ENCODE measurements around the gene RNF220. TPM values are rescaled to one million over a fixed set of nuclear protein-coding genes. Genes with fewer than 3 reads are reported as not detected.

The RNF220 gene
- polyA plus RNA-seq, 1 of the 3 experiments (the other 2 are of a cell fraction): 83.7 TPM

GRCh38 chr1:44581205-44581604, 176.2 kb downstream of the RNF220 start:
- Histone ChIP-seq H3K9me2 (no peaks in the 10 kb centered on the region), H4K20me1 (ENCODE audit: insufficient read depth) (no peaks in the 10 kb centered on the region), H3K4me2 (no peak overlapping the region), H3K4me1 (ENCODE audit: control insufficient read depth in 1 of 2, insufficient read depth in 2 of 2, low read depth in 1 of 2, low read length in 1 of 2) (no peaks in the 10 kb centered on the region), H2AFZ (ENCODE audit: low read depth) (no peak overlapping the region), H3K9me3 (no peaks in the 10 kb centered on the region), H3F3A (replicated peaks; ENCODE audit: insufficient read depth) (no peaks in the 10 kb centered on the region), H3K9ac (no peak overlapping the region), H3K79me2 (ENCODE audit: insufficient read depth) (no peaks in the 10 kb centered on the region), H3K27ac (ENCODE audit: low read depth in 2 of 2, low read length in 1 of 2) (no peak overlapping the region), H3K4me3 (ENCODE audit: low read depth in 2 of 2, low read length in 1 of 2) (no peak overlapping the region), H3K36me3 (replicated peaks in 1 of 2; ENCODE audit: control insufficient read depth in 1 of 2, insufficient read depth in 2 of 2, low read length in 1 of 2) (no peaks in the 10 kb centered on the region), H3K27me3 (ENCODE audit: insufficient read depth) (peaks cover 13% of the 10 kb centered on the region)
- no peak for TF ChIP-seq POLR2AphosphoS5 (IDR thresholded peaks at IDR 0.05; ENCODE audit: low read depth, low read length)
- TF ChIP-seq FOXM1 (IDR thresholded peaks at IDR 0.05; ENCODE audit: low read depth): no peak
- no peak for TF ChIP-seq TCF12 (IDR thresholded peaks at IDR 0.05)
- no peak for TF ChIP-seq JUND (IDR thresholded peaks at IDR 0.05)
- no peak for TF ChIP-seq MEF2A (IDR thresholded peaks at IDR 0.05; ENCODE audit: borderline replicate concordance, low read depth)
- TF ChIP-seq, protein P1, sequence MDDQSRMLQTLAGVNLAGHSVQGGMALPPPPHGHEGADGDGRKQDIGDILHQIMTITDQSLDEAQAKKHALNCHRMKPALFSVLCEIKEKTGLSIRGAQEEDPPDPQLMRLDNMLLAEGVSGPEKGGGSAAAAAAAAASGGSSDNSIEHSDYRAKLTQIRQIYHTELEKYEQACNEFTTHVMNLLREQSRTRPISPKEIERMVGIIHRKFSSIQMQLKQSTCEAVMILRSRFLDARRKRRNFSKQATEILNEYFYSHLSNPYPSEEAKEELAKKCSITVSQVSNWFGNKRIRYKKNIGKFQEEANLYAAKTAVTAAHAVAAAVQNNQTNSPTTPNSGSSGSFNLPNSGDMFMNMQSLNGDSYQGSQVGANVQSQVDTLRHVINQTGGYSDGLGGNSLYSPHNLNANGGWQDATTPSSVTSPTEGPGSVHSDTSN (IDR thresholded peaks at IDR 0.05): no peak
- TF ChIP-seq MXI1 (IDR thresholded peaks at IDR 0.05; ENCODE audit: low read depth, low read length): no peak
- TF ChIP-seq USF1 (IDR thresholded peaks at IDR 0.05; ENCODE audit: borderline replicate concordance, low read depth): no peak
- no peak for TF ChIP-seq TEAD4 (IDR thresholded peaks at IDR 0.05; ENCODE audit: borderline replicate concordance, insufficient read depth)
- TF ChIP-seq RAD21 (IDR thresholded peaks at IDR 0.05; ENCODE audit: low read length): no peak
- TF ChIP-seq NFIC (IDR thresholded peaks at IDR 0.05; ENCODE audit: borderline replicate concordance): no peak
- TF ChIP-seq GATA2 (CRISPR knock-in tag; IDR thresholded peaks at IDR 0.05): no peak
- no peak for TF ChIP-seq RFX5 (IDR thresholded peaks at IDR 0.05; ENCODE audit: low read length)
- TF ChIP-seq ELF1 (IDR thresholded peaks at IDR 0.05): no peak
- TF ChIP-seq EP300 (IDR thresholded peaks at IDR 0.05; ENCODE audit: borderline replicate concordance in 1 of 2, low read depth in 1 of 2, low read length in 1 of 2): no peak
- DNase-seq: no peak
- 33% methylated on average over 6 of the region's 6 CpGs for WGBS (ENCODE audit: low lambda C conversion rate)
- ChIA-PET POLR2A (no interaction called here), CTCF (interaction anchor here (0.8 to 4.2 kb wide), 5 partner anchors 8 to 72 kb away, joined by 3 to 29 read pairs (median 9); no protein-coding TSS in a partner anchor)

- H3K9me3 ChIP-seq: no peaks in the 10 kb centered on the region
- WGBS (ENCODE audit: low lambda C conversion rate): 74% methylated on average over 4 of the region's 6 CpGs
- TF ChIP-seq REST (IDR thresholded peaks at IDR 0.05; ENCODE audit: low read depth, low read length): no peak
- TF ChIP-seq, protein P2, sequence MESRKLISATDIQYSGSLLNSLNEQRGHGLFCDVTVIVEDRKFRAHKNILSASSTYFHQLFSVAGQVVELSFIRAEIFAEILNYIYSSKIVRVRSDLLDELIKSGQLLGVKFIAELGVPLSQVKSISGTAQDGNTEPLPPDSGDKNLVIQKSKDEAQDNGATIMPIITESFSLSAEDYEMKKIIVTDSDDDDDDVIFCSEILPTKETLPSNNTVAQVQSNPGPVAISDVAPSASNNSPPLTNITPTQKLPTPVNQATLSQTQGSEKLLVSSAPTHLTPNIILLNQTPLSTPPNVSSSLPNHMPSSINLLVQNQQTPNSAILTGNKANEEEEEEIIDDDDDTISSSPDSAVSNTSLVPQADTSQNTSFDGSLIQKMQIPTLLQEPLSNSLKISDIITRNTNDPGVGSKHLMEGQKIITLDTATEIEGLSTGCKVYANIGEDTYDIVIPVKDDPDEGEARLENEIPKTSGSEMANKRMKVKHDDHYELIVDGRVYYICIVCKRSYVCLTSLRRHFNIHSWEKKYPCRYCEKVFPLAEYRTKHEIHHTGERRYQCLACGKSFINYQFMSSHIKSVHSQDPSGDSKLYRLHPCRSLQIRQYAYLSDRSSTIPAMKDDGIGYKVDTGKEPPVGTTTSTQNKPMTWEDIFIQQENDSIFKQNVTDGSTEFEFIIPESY (IDR thresholded peaks at IDR 0.05; ENCODE audit: borderline replicate concordance, low read depth): no peak
- no peak for TF ChIP-seq NRF1 (IDR thresholded peaks at IDR 0.05; ENCODE audit: low read depth, low read length)
- no peak for TF ChIP-seq EZH2phosphoT487 (IDR thresholded peaks at IDR 0.05; ENCODE audit: borderline replicate concordance, low read depth)
- TF ChIP-seq, protein P3, sequence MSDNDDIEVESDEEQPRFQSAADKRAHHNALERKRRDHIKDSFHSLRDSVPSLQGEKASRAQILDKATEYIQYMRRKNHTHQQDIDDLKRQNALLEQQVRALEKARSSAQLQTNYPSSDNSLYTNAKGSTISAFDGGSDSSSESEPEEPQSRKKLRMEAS (IDR thresholded peaks at IDR 0.05; ENCODE audit: low read depth): no peak
- TF ChIP-seq GATA2 (CRISPR knock-in tag; IDR thresholded peaks at IDR 0.05): no peak
- TF ChIP-seq TCF12 (IDR thresholded peaks at IDR 0.05): no peak
- TF ChIP-seq ELF1 (IDR thresholded peaks at IDR 0.05): no peak
- TF ChIP-seq SIN3A (IDR thresholded peaks at IDR 0.05; ENCODE audit: borderline replicate concordance, low read depth, low read length): no peak
- no peak for TF ChIP-seq RAD21 (IDR thresholded peaks at IDR 0.05; ENCODE audit: low read length)
- TF ChIP-seq TAF1 (IDR thresholded peaks at IDR 0.05; ENCODE audit: borderline replicate concordance, low read depth, low read length): no peak
- no peaks in the 10 kb centered on the region for H3K9me2 ChIP-seq
- H3K4me3 ChIP-seq (ENCODE audit: low read depth in 2 of 2, low read length in 1 of 2): no peak overlapping the region
- no peak overlapping the region for H3K4me2 ChIP-seq
- CTCF ChIA-PET: interaction anchor here (1.0 to 2.5 kb wide), 5 partner anchors 11 to 579 kb away, joined by 3 to 17 read pairs (median 3); no protein-coding TSS in a partner anchor
- H3K27ac ChIP-seq (ENCODE audit: low read depth in 2 of 2, low read length in 1 of 2): no peak overlapping the region
- no peak overlapping the region for H2AFZ ChIP-seq (ENCODE audit: low read depth)
- peaks cover 26% of the 10 kb centered on the region for H3K27me3 ChIP-seq (ENCODE audit: insufficient read depth)
- no peaks in the 10 kb centered on the region for H3K79me2 ChIP-seq (ENCODE audit: insufficient read depth)
- DNase-seq: no peak
- POLR2A ChIA-PET: no interaction called here
- no peaks in the 10 kb centered on the region for H3K36me3 ChIP-seq (replicated peaks in 1 of 2; ENCODE audit: control insufficient read depth in 1 of 2, insufficient read depth in 2 of 2, low read length in 1 of 2)
- no peak overlapping the region for H3K9ac ChIP-seq
- H3K4me1 ChIP-seq (ENCODE audit: control insufficient read depth in 1 of 2, insufficient read depth in 2 of 2, low read depth in 1 of 2, low read length in 1 of 2): no peaks in the 10 kb centered on the region
- no peaks in the 10 kb centered on the region for H3F3A ChIP-seq (replicated peaks; ENCODE audit: insufficient read depth)
- H4K20me1 ChIP-seq (ENCODE audit: insufficient read depth): no peaks in the 10 kb centered on the region
Observed at GRCh38 chr1:44584167-44584566, 179.1 kb downstream of the RNF220 start.

Measured in SK-N-SH (cell line).